ENCODE results near the gene GPC2. TPM values are rescaled to one million over a fixed set of nuclear protein-coding genes. Genes with fewer than 3 reads are reported as not detected.

Gene GPC2
- total RNA-seq, 1 experiment from 2014 or later, result 17.9 TPM

DNA sequence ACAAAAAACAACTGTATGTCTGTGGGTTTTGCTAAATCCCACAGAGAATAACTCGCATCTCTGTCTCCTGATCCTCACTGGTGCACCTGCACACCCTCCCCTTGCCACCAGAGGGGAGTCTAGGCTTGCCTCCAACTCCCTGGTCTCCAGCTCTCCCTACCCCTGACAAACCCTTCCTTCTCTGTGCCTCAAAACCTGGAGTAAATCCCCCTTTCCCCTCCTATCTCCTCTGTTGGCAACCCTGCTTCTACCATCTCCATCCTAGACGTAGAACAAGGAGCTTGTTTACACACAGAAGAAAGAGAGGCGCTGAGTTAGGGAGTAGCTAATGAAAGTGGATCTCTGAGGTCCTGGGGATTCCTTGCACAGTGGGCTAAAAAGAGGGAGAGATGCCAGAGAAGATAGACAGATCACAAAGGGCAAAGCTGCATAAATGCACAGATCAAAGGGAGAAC, 44.5 kb downstream of the GPC2 start:
- CTCF ChIA-PET, result interaction anchor here (0.5 to 3.7 kb wide), 15 partner anchors 10 to 682 kb away, joined by 3 to 47 read pairs (median 3); partner anchors contain the start of genes GPC2, LAMTOR4 and STAG3
- POLR2A ChIA-PET, result no interaction called here
- Histone ChIP-seq H3K9me3 (ENCODE audit: control insufficient read depth in 1 of 2, insufficient read depth in 1 of 2, low read depth in 1 of 2, low read length in 2 of 2) (no peaks in the 10 kb centered on the region), H3K27ac (ENCODE audit: low read depth, low read length) (no peak overlapping the region), H3K4me1 (ENCODE audit: control insufficient read depth in 1 of 2, insufficient read depth in 2 of 2, low read length in 2 of 2) (peaks cover 29 to 33% of the 10 kb centered on the region in 2 experiments), H3K4me2 (ENCODE audit: low read length) (peak overlapping the region; percentile 6; the same call in 1 of the 2 replicates), H2AFZ (ENCODE audit: low read depth, low read length, poor library complexity, severe bottlenecking) (no peak overlapping the region), H3K27me3 (ENCODE audit: insufficient read depth, low read length) (no peaks in the 10 kb centered on the region), H3K79me2 (ENCODE audit: insufficient read depth, low read length) (no peaks in the 10 kb centered on the region), H3K9ac (ENCODE audit: low read length) (no peak overlapping the region), H3K9me2 (ENCODE audit: insufficient read depth) (no peaks in the 10 kb centered on the region), H4K20me1 (ENCODE audit: insufficient read depth) (no peaks in the 10 kb centered on the region), H3K4me3 (replicated peaks in 1 of 2; ENCODE audit: low read depth in 1 of 2, low read length in 2 of 2) (no peak overlapping the region), H3K36me3 (ENCODE audit: control insufficient read depth in 1 of 2, insufficient read depth in 2 of 2, low read length in 2 of 2) (no peaks in the 10 kb centered on the region)
- RAD21 ChIA-PET (ENCODE audit: low non-redundant PET in 1 of 2, low total read pairs in 2 of 2, uncharacterized antibody in 2 of 2, unreplicated experiment in 2 of 2), result interaction anchor here (0.7 to 1.6 kb wide), 3 partner anchors 84 to 296 kb away, joined by 3 to 7 read pairs (median 3); partner anchors contain the start of gene ZCWPW1 (in 1 of the 2)
- ATAC-seq (peak; percentile 81), DNase-seq (ENCODE audit: low read depth, low spot score) (no peak)
- intact Hi-C loops (cut with micrococcal nuclease), result loop anchor here (1.0 to 5.0 kb wide), 3 partner anchors 85 to 274 kb away; no protein-coding TSS in a partner anchor
- TF ChIP-seq CBX3 (IDR thresholded peaks at IDR 0.05; ENCODE audit: low read depth) (no peak), FOSL1 (IDR thresholded peaks at IDR 0.05; ENCODE audit: low read depth) (no peak), CEBPB (IDR thresholded peaks at IDR 0.05; ENCODE audit: low read depth) (no peak)
- TF ChIP-seq, protein P1, sequence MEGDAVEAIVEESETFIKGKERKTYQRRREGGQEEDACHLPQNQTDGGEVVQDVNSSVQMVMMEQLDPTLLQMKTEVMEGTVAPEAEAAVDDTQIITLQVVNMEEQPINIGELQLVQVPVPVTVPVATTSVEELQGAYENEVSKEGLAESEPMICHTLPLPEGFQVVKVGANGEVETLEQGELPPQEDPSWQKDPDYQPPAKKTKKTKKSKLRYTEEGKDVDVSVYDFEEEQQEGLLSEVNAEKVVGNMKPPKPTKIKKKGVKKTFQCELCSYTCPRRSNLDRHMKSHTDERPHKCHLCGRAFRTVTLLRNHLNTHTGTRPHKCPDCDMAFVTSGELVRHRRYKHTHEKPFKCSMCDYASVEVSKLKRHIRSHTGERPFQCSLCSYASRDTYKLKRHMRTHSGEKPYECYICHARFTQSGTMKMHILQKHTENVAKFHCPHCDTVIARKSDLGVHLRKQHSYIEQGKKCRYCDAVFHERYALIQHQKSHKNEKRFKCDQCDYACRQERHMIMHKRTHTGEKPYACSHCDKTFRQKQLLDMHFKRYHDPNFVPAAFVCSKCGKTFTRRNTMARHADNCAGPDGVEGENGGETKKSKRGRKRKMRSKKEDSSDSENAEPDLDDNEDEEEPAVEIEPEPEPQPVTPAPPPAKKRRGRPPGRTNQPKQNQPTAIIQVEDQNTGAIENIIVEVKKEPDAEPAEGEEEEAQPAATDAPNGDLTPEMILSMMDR (IDR thresholded peaks at IDR 0.05 in 2 of 3, conservative IDR thresholded peaks at IDR 0.05 in 1 of 3; ENCODE audit: borderline replicate concordance in 1 of 3, insufficient read depth in 1 of 3, low read depth in 2 of 3, low read length in 2 of 3), result peak in 2 of 3 experiments; percentile 93 to 98; a peak in 4 of 6 replicates
- no TSS peak for BruUV-seq (replicated peaks)

DNA sequence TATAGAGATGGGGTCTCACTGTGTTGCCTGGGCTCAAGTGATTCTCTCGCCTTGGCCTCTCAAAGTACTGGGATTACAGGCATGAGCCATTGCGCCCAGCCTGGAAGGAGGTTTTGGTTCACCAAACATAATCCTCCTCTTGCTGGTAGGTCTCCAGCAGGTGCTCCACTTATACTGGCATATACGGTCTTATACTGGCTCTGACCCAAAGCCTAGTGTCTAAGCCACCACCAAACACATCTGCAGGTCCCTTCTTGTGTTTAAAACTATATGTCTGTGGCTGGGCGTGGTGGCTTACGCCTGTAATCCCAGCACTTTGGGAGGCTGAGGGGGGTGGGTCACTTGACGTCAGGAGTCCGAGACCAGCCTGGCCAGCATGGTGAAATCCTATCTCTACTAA, 45.1 kb downstream of the GPC2 start:
- peak overlapping the region; percentile 6; the same call in 1 of the 2 replicates for H3K4me2 ChIP-seq (ENCODE audit: low read length)
- intact Hi-C loops (cut with micrococcal nuclease), result loop anchor here (1.0 to 5.0 kb wide), 3 partner anchors 85 to 275 kb away; no protein-coding TSS in a partner anchor
- TF ChIP-seq, protein P2, sequence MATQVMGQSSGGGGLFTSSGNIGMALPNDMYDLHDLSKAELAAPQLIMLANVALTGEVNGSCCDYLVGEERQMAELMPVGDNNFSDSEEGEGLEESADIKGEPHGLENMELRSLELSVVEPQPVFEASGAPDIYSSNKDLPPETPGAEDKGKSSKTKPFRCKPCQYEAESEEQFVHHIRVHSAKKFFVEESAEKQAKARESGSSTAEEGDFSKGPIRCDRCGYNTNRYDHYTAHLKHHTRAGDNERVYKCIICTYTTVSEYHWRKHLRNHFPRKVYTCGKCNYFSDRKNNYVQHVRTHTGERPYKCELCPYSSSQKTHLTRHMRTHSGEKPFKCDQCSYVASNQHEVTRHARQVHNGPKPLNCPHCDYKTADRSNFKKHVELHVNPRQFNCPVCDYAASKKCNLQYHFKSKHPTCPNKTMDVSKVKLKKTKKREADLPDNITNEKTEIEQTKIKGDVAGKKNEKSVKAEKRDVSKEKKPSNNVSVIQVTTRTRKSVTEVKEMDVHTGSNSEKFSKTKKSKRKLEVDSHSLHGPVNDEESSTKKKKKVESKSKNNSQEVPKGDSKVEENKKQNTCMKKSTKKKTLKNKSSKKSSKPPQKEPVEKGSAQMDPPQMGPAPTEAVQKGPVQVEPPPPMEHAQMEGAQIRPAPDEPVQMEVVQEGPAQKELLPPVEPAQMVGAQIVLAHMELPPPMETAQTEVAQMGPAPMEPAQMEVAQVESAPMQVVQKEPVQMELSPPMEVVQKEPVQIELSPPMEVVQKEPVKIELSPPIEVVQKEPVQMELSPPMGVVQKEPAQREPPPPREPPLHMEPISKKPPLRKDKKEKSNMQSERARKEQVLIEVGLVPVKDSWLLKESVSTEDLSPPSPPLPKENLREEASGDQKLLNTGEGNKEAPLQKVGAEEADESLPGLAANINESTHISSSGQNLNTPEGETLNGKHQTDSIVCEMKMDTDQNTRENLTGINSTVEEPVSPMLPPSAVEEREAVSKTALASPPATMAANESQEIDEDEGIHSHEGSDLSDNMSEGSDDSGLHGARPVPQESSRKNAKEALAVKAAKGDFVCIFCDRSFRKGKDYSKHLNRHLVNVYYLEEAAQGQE (IDR thresholded peaks at IDR 0.05; ENCODE audit: low read depth), result no peak
- TF ChIP-seq, protein P3, sequence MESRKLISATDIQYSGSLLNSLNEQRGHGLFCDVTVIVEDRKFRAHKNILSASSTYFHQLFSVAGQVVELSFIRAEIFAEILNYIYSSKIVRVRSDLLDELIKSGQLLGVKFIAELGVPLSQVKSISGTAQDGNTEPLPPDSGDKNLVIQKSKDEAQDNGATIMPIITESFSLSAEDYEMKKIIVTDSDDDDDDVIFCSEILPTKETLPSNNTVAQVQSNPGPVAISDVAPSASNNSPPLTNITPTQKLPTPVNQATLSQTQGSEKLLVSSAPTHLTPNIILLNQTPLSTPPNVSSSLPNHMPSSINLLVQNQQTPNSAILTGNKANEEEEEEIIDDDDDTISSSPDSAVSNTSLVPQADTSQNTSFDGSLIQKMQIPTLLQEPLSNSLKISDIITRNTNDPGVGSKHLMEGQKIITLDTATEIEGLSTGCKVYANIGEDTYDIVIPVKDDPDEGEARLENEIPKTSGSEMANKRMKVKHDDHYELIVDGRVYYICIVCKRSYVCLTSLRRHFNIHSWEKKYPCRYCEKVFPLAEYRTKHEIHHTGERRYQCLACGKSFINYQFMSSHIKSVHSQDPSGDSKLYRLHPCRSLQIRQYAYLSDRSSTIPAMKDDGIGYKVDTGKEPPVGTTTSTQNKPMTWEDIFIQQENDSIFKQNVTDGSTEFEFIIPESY (IDR thresholded peaks at IDR 0.05; ENCODE audit: extremely low read depth, insufficient replicate concordance, low read length), result no peak
- no peak for TF ChIP-seq ZNF274 (IDR thresholded peaks at IDR 0.05; ENCODE audit: low read depth, low read length)
- TF ChIP-seq EGR1 (IDR thresholded peaks at IDR 0.05; ENCODE audit: low read depth), result no peak
- TF ChIP-seq EZH2phosphoT487 (IDR thresholded peaks at IDR 0.05; ENCODE audit: borderline replicate concordance), result no peak
- TF ChIP-seq, protein P4, sequence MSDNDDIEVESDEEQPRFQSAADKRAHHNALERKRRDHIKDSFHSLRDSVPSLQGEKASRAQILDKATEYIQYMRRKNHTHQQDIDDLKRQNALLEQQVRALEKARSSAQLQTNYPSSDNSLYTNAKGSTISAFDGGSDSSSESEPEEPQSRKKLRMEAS (IDR thresholded peaks at IDR 0.05), result no peak

More for the DNA sequence above, 45.1 kb downstream of the GPC2 start:
- Histone ChIP-seq H3K9ac (ENCODE audit: low read length) (no peak overlapping the region), H3K79me2 (ENCODE audit: insufficient read depth, low read length) (no peaks in the 10 kb centered on the region), H3K9me3 (ENCODE audit: control insufficient read depth in 1 of 2, insufficient read depth in 1 of 2, low read depth in 1 of 2, low read length in 2 of 2) (no peaks in the 10 kb centered on the region), H3K27me3 (ENCODE audit: insufficient read depth, low read length) (no peaks in the 10 kb centered on the region), H4K20me1 (ENCODE audit: insufficient read depth) (no peaks in the 10 kb centered on the region), H3K27ac (ENCODE audit: low read depth, low read length) (no peak overlapping the region), H2AFZ (ENCODE audit: low read depth, low read length, poor library complexity, severe bottlenecking) (no peak overlapping the region), H3K9me2 (ENCODE audit: insufficient read depth) (no peaks in the 10 kb centered on the region), H3K4me1 (ENCODE audit: control insufficient read depth in 1 of 2, insufficient read depth in 2 of 2, low read length in 2 of 2) (peaks cover 29 to 39% of the 10 kb centered on the region in 2 experiments), H3K4me3 (replicated peaks in 1 of 2; ENCODE audit: low read depth in 1 of 2, low read length in 2 of 2) (no peak overlapping the region), H3K36me3 (ENCODE audit: control insufficient read depth in 1 of 2, insufficient read depth in 2 of 2, low read length in 2 of 2) (no peaks in the 10 kb centered on the region)
- no peak for ATAC-seq
- CTCF ChIA-PET, result interaction anchor here (0.6 to 3.7 kb wide), 14 partner anchors 11 to 683 kb away, joined by 3 to 47 read pairs (median 4); partner anchors contain the start of genes AP4M1, GPC2, LAMTOR4 and MCM7
- BruUV-seq (replicated peaks), result no TSS peak
- RAD21 ChIA-PET (ENCODE audit: low non-redundant PET in 1 of 2, low total read pairs in 2 of 2, uncharacterized antibody in 2 of 2, unreplicated experiment in 2 of 2), result interaction anchor here (0.9 to 1.6 kb wide), 1 partner anchor 275 kb away, joined by 3 to 7 read pairs; no protein-coding TSS in a partner anchor
- POLR2A ChIA-PET, result no interaction called here
- no peak for DNase-seq (ENCODE audit: low read depth, low spot score)

All from HCT116 (cell line).